Measurements from ENCODE around the gene SPOUT1. TPM values are rescaled to one million over a fixed set of nuclear protein-coding genes. Genes with fewer than 3 reads are reported as not detected.
A peak's percentile ranks its signal among the peaks of the same experiment; 100 is the strongest.
"Not testable (repeated sequence)": the region's sequence is repeated elsewhere in the genome, so short reads cannot be mapped to it uniquely, and the experiment has no call there.

Gene SPOUT1
- total RNA-seq, 4 donors from 2014 or later: 44.2 to 97.4 (median 79.4) TPM

- Histone ChIP-seq H3K9me3 (no peaks in the 10 kb centered on the region), H3K27ac (no peak overlapping the region), H3K4me3 (no peak overlapping the region), H3K36me3 (no peaks in the 10 kb centered on the region), H3K4me1 (no peaks in the 10 kb centered on the region), H3K27me3 (no peaks in the 10 kb centered on the region)
- 84% methylated on average over 7 of the region's 7 CpGs for WGBS
- no peak for DNase-seq (ENCODE audit: low spot score in 2 of 2)
- TF ChIP-seq, protein P1, sequence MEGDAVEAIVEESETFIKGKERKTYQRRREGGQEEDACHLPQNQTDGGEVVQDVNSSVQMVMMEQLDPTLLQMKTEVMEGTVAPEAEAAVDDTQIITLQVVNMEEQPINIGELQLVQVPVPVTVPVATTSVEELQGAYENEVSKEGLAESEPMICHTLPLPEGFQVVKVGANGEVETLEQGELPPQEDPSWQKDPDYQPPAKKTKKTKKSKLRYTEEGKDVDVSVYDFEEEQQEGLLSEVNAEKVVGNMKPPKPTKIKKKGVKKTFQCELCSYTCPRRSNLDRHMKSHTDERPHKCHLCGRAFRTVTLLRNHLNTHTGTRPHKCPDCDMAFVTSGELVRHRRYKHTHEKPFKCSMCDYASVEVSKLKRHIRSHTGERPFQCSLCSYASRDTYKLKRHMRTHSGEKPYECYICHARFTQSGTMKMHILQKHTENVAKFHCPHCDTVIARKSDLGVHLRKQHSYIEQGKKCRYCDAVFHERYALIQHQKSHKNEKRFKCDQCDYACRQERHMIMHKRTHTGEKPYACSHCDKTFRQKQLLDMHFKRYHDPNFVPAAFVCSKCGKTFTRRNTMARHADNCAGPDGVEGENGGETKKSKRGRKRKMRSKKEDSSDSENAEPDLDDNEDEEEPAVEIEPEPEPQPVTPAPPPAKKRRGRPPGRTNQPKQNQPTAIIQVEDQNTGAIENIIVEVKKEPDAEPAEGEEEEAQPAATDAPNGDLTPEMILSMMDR (IDR thresholded peaks at IDR 0.05): no peak
- TF ChIP-seq POLR2A (IDR thresholded peaks at IDR 0.05): no peak
- no peak for TF ChIP-seq EP300 (IDR thresholded peaks at IDR 0.05)
- no peak for TF ChIP-seq POLR2AphosphoS5 (IDR thresholded peaks at IDR 0.05)
These were observed 48.2 kb downstream of the SPOUT1 start for GRCh38 chr9:128781187-128782070.

DNA sequence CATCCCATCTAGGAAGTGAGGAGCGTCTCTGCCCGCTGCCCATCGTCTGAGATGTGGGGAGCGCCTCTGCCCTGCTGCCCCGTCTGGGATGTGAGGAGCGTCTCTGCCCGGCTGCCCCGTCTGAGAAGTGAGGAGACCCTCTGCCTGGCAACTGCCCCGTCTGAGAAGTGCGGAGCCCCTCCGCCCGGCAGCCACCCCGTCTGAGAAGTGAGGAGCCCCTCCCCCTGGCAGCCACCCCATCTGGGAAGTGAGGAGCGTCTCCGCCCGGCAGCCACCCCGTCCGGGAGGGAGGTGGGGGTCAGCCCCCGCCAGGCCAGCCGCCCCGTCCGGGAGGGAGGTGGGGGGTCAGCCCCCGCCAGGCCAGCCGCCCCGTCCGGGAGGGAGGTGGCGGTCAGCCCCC is 49.5 kb downstream of the SPOUT1 start:
- 93% methylated on average over 14 of the region's 27 CpGs for WGBS
- H3K36me3 ChIP-seq; H3K27me3 ChIP-seq; H3K27ac ChIP-seq; H3K9me3 ChIP-seq; DNase-seq (ENCODE audit: low spot score in 2 of 2); H3K4me1 ChIP-seq; H3K4me3 ChIP-seq: not testable (repeated sequence)

DNA sequence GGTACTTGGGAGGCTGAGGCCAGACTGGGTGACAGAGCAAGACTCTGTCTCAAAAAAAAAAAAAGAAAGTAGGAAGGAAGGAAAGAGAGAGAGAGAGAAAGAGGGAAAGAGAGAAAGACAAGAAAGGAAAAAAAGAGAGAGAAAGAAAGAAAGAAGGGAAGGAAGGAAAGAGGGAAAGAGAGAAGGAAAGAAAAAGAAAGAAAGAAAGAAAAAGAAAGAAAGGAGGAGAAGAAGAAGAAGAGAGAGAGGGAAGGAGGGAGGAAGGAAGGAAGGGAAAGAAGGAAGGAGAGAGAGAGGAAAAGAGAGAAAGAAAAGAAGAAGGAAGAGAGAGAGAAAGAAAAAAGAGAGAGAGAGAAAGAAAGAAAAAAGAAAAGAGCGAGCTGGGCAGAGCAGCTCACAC is 54.8 kb downstream of the SPOUT1 start:
- Histone ChIP-seq H3K4me3 (no peak overlapping the region), H3K27me3 (no peaks in the 10 kb centered on the region), H3K27ac (no peak overlapping the region), H3K9me3 (no peaks in the 10 kb centered on the region), H3K36me3 (no peaks in the 10 kb centered on the region), H3K4me1 (peaks cover 21% of the 10 kb centered on the region)
- no peak for DNase-seq (ENCODE audit: low spot score in 2 of 2)
- TF ChIP-seq, protein P1 (IDR thresholded peaks at IDR 0.05): no peak
- TF ChIP-seq EP300 (IDR thresholded peaks at IDR 0.05) (no peak), POLR2A (IDR thresholded peaks at IDR 0.05) (no peak), POLR2AphosphoS5 (IDR thresholded peaks at IDR 0.05) (no peak)
- WGBS: 96% methylated on average over 1 of the region's 1 CpG

GRCh38 chr9:128773049-128773448 is 56.5 kb downstream of the SPOUT1 start:
- Histone ChIP-seq H3K27me3 (no peaks in the 10 kb centered on the region), H3K36me3 (no peaks in the 10 kb centered on the region), H3K4me3 (no peak overlapping the region), H3K27ac (no peak overlapping the region), H3K4me1 (peaks cover 29% of the 10 kb centered on the region), H3K9me3 (no peaks in the 10 kb centered on the region)
- TF ChIP-seq POLR2A (IDR thresholded peaks at IDR 0.05): no peak
- no peak for DNase-seq (ENCODE audit: low spot score in 2 of 2)
- WGBS: 81% methylated on average over 5 of the region's 5 CpGs

DNA sequence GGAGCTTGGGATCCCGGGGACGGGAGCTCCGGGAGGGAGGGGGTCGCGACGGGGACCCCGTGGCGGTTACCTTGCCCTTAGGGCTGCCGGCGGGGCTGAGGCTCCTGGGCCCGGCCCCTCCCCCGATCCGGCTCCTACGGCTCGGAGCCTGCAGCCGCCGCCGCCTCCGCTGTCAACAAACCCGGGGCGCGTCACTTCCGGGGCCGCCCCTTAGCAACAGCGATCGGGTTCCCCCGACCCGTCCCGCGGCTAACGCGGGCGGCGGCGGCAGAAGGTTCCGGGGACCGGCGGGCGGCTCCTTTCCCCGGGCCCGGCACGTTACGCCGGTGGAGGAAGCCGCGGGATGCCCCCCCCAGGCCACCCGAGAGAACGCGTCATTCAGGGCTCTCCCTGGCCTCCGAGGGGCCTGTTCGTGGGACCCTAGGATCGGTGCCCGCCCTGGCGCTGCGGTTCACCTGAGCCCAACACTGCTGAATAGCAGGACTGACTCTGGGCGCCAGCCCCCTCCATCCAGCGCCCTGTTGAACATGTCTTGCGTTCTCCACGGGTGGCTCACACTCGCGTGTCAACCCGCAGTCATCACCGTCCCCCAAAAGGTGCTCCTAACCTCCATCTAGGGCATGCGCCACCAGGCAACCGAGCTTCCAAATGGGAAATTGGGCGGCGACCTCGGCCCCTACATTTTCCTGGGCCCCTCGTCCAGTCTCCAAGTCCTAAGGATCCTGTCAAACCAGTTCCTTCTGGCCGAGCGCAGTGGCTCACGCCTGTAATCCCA is 57.7 kb downstream of the SPOUT1 start, which contains the start of gene ZER1:
ZER1 (minus strand) TSS at position 183 of the 775 bp plus-strand sequence. CDS start 16,362 bp downstream, outside the sequence.
- Histone ChIP-seq H3K9me3 (no peaks in the 10 kb centered on the region), H3K36me3 (no peaks in the 10 kb centered on the region), H3K4me3 (peak within 1 kb of the TSS; percentile 87), H3K4me1 (peaks cover 29% of the 10 kb centered on the region), H3K27me3 (no peaks in the 10 kb centered on the region), H3K27ac (peak within 1 kb of the TSS; percentile 95)
- peak; percentile 95 to 96 for DNase-seq (ENCODE audit: low spot score in 2 of 2)
- TF ChIP-seq POLR2AphosphoS5 (IDR thresholded peaks at IDR 0.05) (peak in 2 of 3 donors; percentile 48 to 94), EP300 (IDR thresholded peaks at IDR 0.05) (no peak), POLR2A (IDR thresholded peaks at IDR 0.05) (peak in 1 of 2 donors; percentile 73)
- 4% methylated on average over 17 of the region's 72 CpGs for WGBS

- H3K36me3 ChIP-seq: no peaks in the 10 kb centered on the region
- no peaks in the 10 kb centered on the region for H3K9me3 ChIP-seq
- 1% methylated on average over 12 of the region's 28 CpGs for WGBS
- no peak for TF ChIP-seq EP300 (IDR thresholded peaks at IDR 0.05)
- TF ChIP-seq, protein P1 (IDR thresholded peaks at IDR 0.05): no peak
- peak overlapping the region; percentile 95 for H3K27ac ChIP-seq
- H3K4me3 ChIP-seq: peak overlapping the region; percentile 87
- no peaks in the 10 kb centered on the region for H3K27me3 ChIP-seq
- DNase-seq (ENCODE audit: low spot score in 2 of 2): no peak
- H3K4me1 ChIP-seq: peaks cover 29% of the 10 kb centered on the region
These were observed 58.4 kb downstream of the SPOUT1 start for GRCh38 chr9:128771094-128771721.
